ENCODE data around the gene SPINK4. TPM values are rescaled to one million over a fixed set of nuclear protein-coding genes. Genes with fewer than 3 reads are reported as not detected.

SPINK4 gene
- not detected for total RNA-seq
- long read RNA-seq, result 0 reads

- peak; percentile 72 for DNase-seq (ENCODE audit: low spot score)
- intact Hi-C loops (cut with DNase I), result no loop called here
Measured at GRCh38 chr9:33239921-33240320, at the start of gene SPINK4. Gene SPINK4, plus strand, starts transcription at chr9:33240167. Its CDS starts 42 bp downstream, at chr9:33240209.

- intact Hi-C loops (cut with DNase I), result no loop called here
Measured at GRCh38 chr9:33192493-33193255, 47.3 kb upstream of the SPINK4 start.

GRCh38 chr9:33193818-33194217 is 46.1 kb upstream of the SPINK4 start:
- no peak for DNase-seq (ENCODE audit: low spot score)
- intact Hi-C loops (cut with DNase I), result no loop called here

More at GRCh38 chr9:33192493-33193255, 47.3 kb upstream of the SPINK4 start:
- DNase-seq (ENCODE audit: low spot score), result no peak

DNA sequence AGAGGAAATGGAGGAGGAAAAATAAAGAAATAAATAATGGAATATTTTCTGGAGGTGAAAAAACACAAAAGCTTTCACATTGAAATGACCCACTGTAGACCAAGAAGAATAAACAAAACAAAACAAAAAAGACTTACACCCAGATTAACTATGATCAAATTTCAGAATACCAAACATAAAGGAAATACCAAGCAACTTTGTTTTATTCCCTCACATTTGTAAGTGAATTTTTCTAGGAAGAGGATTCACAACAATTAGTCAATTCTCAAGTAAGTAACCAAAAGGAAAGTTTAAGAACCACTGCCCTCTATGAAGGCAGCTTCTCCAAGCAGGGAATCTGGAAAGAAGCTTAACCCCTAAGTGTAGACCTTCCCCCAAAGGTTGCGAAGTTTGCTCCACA is 43.2 kb upstream of the SPINK4 start:
- intact Hi-C loops (cut with DNase I), result no loop called here
- DNase-seq (ENCODE audit: low spot score), result no peak

DNA sequence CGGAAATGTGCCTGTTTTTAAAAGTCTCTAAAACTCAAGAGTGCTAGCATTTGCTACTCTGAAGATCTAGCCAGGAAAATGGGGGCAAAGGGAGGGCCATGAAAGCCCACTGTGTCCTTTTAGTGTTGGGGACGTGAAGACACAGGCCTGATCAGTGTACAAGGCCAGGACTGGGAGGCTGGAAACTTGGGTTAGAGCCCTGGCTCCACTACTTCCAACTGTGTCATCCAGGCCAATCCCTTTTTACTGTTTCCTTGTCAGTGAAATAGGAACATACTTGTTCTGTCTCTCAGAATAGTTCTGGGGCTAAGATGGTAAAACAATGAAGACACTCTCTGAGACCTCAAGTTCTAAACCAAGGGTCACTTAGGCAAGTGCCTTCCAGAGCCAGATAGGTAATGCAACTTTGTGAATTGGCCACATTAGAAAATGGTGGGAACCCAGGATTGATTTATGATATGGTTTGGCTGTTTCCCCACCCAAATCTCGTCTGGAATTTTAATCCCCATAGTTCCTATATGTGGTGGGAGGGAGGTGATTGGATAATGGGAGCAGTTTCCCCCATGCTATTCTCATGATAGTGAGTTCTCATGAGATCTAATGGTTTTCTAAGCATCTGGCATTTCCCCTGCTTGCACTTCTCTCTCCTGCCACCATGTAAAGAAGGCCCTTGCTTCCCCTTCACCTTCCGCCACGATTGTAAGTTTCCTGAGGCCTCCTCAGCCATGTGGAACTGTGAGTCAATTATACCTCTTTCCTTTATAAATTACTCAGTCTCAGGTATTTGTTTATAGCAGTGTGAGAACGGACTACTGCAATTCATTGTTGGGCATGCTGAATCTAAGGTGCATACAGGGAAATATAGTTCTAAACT is 42.5 kb upstream of the SPINK4 start:
- no peak for DNase-seq (ENCODE audit: low spot score)

GRCh38 chr9:33198165-33198564 is 41.8 kb upstream of the SPINK4 start:
- intact Hi-C loops (cut with DNase I), result no loop called here

More for the DNA sequence above, 42.5 kb upstream of the SPINK4 start:
- intact Hi-C loops (cut with DNase I), result no loop called here

DNA sequence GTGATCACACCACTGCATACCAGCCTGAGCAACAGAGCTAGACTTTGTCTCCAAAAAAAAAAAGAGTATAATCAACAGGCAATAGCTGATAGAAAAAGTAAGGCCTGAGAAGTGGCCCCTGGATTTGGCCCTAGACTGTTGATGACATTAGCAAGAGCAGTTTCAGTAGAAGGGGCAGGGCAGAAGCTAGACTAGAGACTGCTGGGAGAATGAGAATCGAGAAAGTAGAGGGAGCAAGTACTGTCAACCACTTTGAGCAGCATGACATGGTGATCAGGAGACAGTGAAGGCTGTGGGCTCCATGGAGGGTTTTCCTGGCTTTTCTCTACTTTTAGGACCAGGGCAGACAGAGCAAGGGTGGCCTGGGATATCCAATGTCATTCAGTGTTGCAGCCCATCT is 37.9 kb upstream of the SPINK4 start:
- no peak for DNase-seq (ENCODE audit: low spot score)

More at GRCh38 chr9:33198165-33198564, 41.8 kb upstream of the SPINK4 start:
- no peak for DNase-seq (ENCODE audit: low spot score)

GRCh38 chr9:33202552-33203201 is 37.3 kb upstream of the SPINK4 start:
- DNase-seq (ENCODE audit: low spot score), result no peak
- intact Hi-C loops (cut with DNase I), result no loop called here

More for the DNA sequence above, 37.9 kb upstream of the SPINK4 start:
- intact Hi-C loops (cut with DNase I), result no loop called here

GRCh38 chr9:33209394-33209793 is 30.6 kb upstream of the SPINK4 start:
- no peak for DNase-seq (ENCODE audit: low spot score)
- intact Hi-C loops (cut with DNase I), result no loop called here

- intact Hi-C loops (cut with DNase I), result no loop called here
- no peak for DNase-seq (ENCODE audit: low spot score)
Measured at GRCh38 chr9:33210006-33210715, 29.8 kb upstream of the SPINK4 start.

DNA sequence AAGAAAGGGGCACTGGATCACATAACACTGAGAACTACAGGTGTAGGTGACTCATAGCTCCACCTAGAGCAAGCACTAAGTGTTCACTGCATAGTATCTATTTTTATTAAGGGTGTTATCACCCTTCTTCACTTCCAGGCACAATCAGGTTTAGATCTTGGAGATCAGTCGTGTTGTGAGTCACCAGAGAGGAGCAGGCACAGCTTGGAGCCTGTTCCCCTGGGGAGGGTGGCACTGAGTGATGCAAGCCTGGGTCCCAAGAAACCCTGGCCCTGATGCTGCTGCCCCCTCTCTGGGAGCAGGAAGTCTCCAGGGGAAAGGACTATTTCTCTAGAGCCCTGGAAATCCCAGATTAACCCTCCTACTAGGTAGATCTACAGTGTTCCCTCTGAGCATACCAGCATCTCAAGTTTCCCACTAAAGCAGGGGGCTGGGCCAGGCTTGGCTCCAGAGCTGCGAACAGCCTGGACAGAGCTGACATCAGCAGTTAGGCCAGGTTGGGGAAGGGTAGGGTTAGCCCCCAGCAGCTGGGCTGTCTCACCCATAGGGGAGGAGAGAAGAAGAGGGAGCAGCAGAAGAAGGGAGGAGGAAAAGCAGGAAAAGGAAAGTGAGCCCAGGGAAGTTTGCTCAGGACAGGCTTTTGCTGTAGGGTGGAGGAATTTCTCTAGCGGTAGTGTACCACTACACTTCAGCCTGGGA is 28.1 kb upstream of the SPINK4 start:
- no peak for DNase-seq (ENCODE audit: low spot score)
- intact Hi-C loops (cut with DNase I), result no loop called here

DNA sequence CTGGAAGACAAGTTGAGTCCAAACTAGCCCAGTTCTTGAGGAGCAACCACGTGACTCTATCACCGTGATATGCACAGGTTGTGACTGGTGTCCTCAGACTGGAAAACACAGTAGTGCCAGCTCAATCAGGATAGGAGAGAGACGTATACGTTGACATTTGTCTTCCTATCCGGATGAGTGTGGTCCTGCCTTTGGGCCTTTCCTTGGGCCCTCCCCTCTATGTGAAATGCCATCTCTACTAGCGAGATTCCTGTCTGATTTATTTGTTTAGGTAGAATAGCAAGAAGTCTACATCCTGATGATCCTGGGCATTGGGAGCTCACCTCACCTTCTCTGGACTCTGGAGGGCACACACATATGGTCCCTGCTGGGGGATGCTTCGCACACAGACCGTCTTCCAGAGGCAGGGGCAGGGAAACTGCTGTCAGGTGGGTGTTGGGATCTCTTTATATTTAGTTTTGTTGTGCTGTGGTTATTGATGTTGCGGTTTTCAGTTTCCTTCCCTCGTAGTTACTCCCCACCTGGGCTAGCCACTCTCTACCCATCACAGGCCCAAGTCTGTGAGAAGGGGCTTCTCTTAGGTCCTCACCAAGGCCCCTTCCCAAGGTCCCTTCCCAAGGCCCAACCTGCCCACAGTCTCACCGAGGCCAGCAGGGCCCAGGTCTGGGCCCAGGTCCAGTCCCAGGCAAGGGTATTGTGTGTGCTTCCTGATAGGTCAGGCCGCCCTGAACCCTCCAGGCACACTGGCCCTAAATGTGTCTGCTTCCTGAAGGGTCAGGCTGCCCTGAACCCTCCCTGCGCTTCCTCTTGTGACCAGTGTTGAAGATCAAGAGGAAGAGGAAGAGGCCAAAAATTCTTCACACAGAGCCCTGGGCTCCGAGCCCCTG is 19.0 kb upstream of the SPINK4 start:
- intact Hi-C loops (cut with DNase I), result loop anchor here (5.0 kb wide), 1 partner anchor 49 kb away; no protein-coding TSS in a partner anchor
- DNase-seq (ENCODE audit: low spot score), result no peak

GRCh38 chr9:33221568-33221884 is 18.4 kb upstream of the SPINK4 start:
- DNase-seq (ENCODE audit: low spot score), result no peak
- intact Hi-C loops (cut with DNase I), result loop anchor here (5.0 kb wide), 1 partner anchor 49 kb away; no protein-coding TSS in a partner anchor

DNA sequence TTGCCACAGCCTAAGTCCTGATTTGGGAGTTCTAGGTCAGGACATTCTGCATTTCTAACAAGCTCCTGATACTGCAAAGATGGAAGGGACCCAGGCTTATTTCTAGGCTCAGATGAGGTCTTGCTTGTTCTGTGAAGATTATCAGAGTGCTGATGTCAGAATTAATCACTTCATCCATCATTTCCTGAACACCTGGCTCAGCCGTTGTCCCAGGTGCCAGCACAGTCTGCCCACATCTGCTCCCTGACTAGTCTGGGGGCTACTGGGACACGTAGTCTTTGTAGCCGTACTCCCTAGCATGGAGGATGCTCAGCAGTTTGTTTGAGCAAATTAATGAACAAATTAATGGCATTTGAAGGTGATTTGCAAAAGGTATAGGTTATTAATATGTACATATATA is 17.9 kb upstream of the SPINK4 start:
- no peak for DNase-seq (ENCODE audit: low spot score)
- intact Hi-C loops (cut with DNase I), result loop anchor here (5.0 kb wide), 1 partner anchor 50 kb away; no protein-coding TSS in a partner anchor

- intact Hi-C loops (cut with DNase I), result loop anchor here (5.0 kb wide), 1 partner anchor 51 kb away; no protein-coding TSS in a partner anchor
- no peak for DNase-seq (ENCODE audit: low spot score)
Measured at GRCh38 chr9:33223696-33224095, 16.3 kb upstream of the SPINK4 start.

DNA sequence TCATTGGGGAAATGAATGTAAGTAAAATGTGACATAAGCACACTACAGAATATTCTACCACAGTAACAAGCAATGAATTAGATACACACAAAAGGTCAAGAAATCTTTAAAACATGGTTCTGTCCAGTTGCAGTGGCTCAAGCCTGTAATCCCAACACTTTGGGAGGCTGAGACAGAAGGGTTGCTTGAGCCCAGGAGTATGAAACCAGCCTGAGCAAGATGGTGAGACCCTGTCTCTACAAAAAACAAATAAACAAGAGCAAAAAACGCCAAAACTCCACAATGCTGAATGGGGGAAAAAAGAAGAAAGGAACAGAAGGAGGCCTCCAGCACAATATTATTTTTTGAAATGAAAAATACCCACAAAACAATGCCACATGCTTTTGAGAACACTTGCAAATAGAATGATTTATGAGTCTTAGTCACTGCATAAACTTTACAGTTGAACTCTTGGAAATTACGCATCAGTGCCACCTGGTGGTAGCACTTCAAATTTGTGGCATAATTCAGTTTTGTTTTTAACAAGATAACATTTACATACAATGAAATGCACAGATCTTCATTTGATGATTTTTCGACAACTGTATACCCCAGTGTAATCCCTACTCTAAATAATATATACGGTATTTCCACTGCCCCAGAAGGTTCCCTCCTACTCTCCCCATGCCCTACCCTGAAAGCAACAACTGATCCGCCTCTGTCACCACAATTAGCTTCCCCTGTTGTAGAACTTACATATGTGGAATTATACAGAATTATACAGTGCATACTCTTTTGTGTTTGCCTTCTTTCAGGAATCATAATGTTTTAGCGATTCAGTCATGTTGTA is 14.4 kb upstream of the SPINK4 start:
- intact Hi-C loops (cut with DNase I), result loop anchor here (1.0 kb wide), 1 partner anchor 144 kb away; no protein-coding TSS in a partner anchor
- no peak for DNase-seq (ENCODE audit: low spot score)

DNA sequence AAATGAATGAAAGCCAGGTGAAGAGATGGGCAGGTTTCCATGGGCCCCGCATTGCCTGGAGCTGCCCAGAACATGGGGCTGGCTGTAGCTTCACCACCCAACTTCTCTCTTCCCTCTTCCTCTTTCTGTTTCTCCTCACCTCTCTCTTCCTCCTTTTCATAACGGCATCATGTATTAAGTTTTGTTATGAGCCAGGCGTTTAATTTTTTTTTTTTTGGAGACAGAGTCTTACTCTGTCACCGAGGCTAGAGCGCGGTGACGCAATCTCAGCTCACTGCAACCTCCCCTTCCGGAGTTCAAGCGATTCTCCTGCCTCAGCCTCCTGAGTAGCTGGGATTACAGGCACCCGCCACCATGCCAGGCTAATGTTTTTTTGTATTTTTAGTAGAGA is 13.0 kb upstream of the SPINK4 start:
- intact Hi-C loops (cut with DNase I), result no loop called here
- peak; percentile 84 for DNase-seq (ENCODE audit: low spot score)
